ENCODE data around the gene CDK19.
"Not testable (repeated sequence)": the region's sequence is repeated elsewhere in the genome, so short reads cannot be mapped to it uniquely, and the experiment has no call there.

The CDK19 gene

GRCh38 chr6:110760098-110760497 lies 55.2 kb downstream of the CDK19 start:
- DNase-seq; H3K27ac Mint-ChIP-seq; H3K9me3 Mint-ChIP-seq; H3K27me3 Mint-ChIP-seq; ATAC-seq (replicated peaks); H3K4me3 Mint-ChIP-seq: not testable (repeated sequence)
- H3K4me1 Mint-ChIP-seq, result peaks cover 13 to 14% of the 10 kb centered on the region in 2 donors
- H3K36me3 Mint-ChIP-seq, result peaks cover 3 to 15% of the 10 kb centered on the region in 2 donors

GRCh38 chr6:110757926-110758325 lies 57.3 kb downstream of the CDK19 start:
- Mint-ChIP-seq H3K4me1 (peaks cover 13 to 14% of the 10 kb centered on the region in 2 donors), H3K9me3 (no peaks in the 10 kb centered on the region), H3K27me3 (no peaks in the 10 kb centered on the region), H3K36me3 (peaks cover 0 to 6% of the 10 kb centered on the region in 2 donors), H3K27ac (no peak overlapping the region), H3K4me3 (no peak overlapping the region)
- no peak for ATAC-seq (replicated peaks)
- DNase-seq, result no peak

- peaks cover 12 to 13% of the 10 kb centered on the region in 2 donors for H3K4me1 Mint-ChIP-seq
- no peaks in the 10 kb centered on the region for H3K27me3 Mint-ChIP-seq
- ATAC-seq (replicated peaks), result no peak
- no peak overlapping the region for H3K27ac Mint-ChIP-seq
- H3K4me3 Mint-ChIP-seq, result no peak overlapping the region
- DNase-seq, result no peak
- no peaks in the 10 kb centered on the region for H3K9me3 Mint-ChIP-seq
- peaks cover 0 to 11% of the 10 kb centered on the region in 2 donors for H3K36me3 Mint-ChIP-seq
Measured at GRCh38 chr6:110756817-110757216, 58.5 kb downstream of the CDK19 start.

- no peak overlapping the region for H3K27ac Mint-ChIP-seq
- DNase-seq, result no peak
- H3K9me3 Mint-ChIP-seq, result no peaks in the 10 kb centered on the region
- no peaks in the 10 kb centered on the region for H3K27me3 Mint-ChIP-seq
- ATAC-seq (replicated peaks), result no peak
- no peak overlapping the region for H3K4me3 Mint-ChIP-seq
- H3K4me1 Mint-ChIP-seq, result peaks cover 16 to 25% of the 10 kb centered on the region in 2 donors
- peaks cover 3 to 8% of the 10 kb centered on the region in 2 donors for H3K36me3 Mint-ChIP-seq
Measured at GRCh38 chr6:110755411-110755834, 59.8 kb downstream of the CDK19 start.

- not testable (repeated sequence) for H3K9me3 Mint-ChIP-seq; H3K36me3 Mint-ChIP-seq; H3K27ac Mint-ChIP-seq; ATAC-seq (replicated peaks); H3K27me3 Mint-ChIP-seq; H3K4me3 Mint-ChIP-seq; DNase-seq
- peaks cover 20 to 30% of the 10 kb centered on the region in 2 donors for H3K4me1 Mint-ChIP-seq
Measured at GRCh38 chr6:110753936-110754668, 61.2 kb downstream of the CDK19 start.

- H3K36me3 Mint-ChIP-seq, result peaks cover 3 to 5% of the 10 kb centered on the region in 2 donors
- H3K4me3 Mint-ChIP-seq, result no peak overlapping the region
- ATAC-seq (replicated peaks) (no peak), DNase-seq (no peak)
- H3K9me3 Mint-ChIP-seq, result no peaks in the 10 kb centered on the region
- H3K27ac Mint-ChIP-seq, result peak overlapping the region; percentile 44
- H3K4me1 Mint-ChIP-seq, result peaks cover 13 to 22% of the 10 kb centered on the region in 2 donors
- H3K27me3 Mint-ChIP-seq, result no peaks in the 10 kb centered on the region
Measured at GRCh38 chr6:110748453-110748852, 66.8 kb downstream of the CDK19 start.

GRCh38 chr6:110746680-110747079 lies 68.6 kb downstream of the CDK19 start:
- Mint-ChIP-seq H3K4me1 (peaks cover 13 to 17% of the 10 kb centered on the region in 2 donors), H3K27me3 (no peaks in the 10 kb centered on the region), H3K4me3 (no peak overlapping the region), H3K36me3 (peaks cover 17 to 18% of the 10 kb centered on the region in 2 donors), H3K27ac (no peak overlapping the region), H3K9me3 (peaks cover 6% of the 10 kb centered on the region in 2 donors)
- ATAC-seq (replicated peaks) (no peak), DNase-seq (no peak)

GRCh38 chr6:110744991-110745390 lies 70.3 kb downstream of the CDK19 start:
- Mint-ChIP-seq H3K4me3 (no peak overlapping the region), H3K36me3 (peaks cover 29 to 33% of the 10 kb centered on the region in 2 donors), H3K27me3 (no peaks in the 10 kb centered on the region), H3K4me1 (peaks cover under 1 to 2% of the 10 kb centered on the region in 2 donors), H3K27ac (no peak overlapping the region), H3K9me3 (peaks cover 15 to 17% of the 10 kb centered on the region in 2 donors)
- DNase-seq (no peak), ATAC-seq (replicated peaks) (no peak)

- Mint-ChIP-seq H3K9me3 (peaks cover 15 to 17% of the 10 kb centered on the region in 2 donors), H3K36me3 (peaks cover 31 to 36% of the 10 kb centered on the region in 2 donors)
- H3K4me3 Mint-ChIP-seq; H3K27me3 Mint-ChIP-seq; ATAC-seq (replicated peaks); DNase-seq; H3K27ac Mint-ChIP-seq; H3K4me1 Mint-ChIP-seq: not testable (repeated sequence)
Measured at GRCh38 chr6:110742552-110742951, 72.7 kb downstream of the CDK19 start.

GRCh38 chr6:110741517-110741916 lies 73.8 kb downstream of the CDK19 start:
- peaks cover 31 to 36% of the 10 kb centered on the region in 2 donors for H3K36me3 Mint-ChIP-seq
- H3K27ac Mint-ChIP-seq, result no peak overlapping the region
- H3K9me3 Mint-ChIP-seq, result peaks cover 15 to 17% of the 10 kb centered on the region in 2 donors
- DNase-seq (no peak), ATAC-seq (replicated peaks) (no peak)
- no peaks in the 10 kb centered on the region for H3K27me3 Mint-ChIP-seq
- no peak overlapping the region for H3K4me3 Mint-ChIP-seq
- H3K4me1 Mint-ChIP-seq, result peaks cover 4 to 8% of the 10 kb centered on the region in 2 donors

- ATAC-seq (replicated peaks) (peak; percentile 78 to 87), DNase-seq (no peak)
- Mint-ChIP-seq H3K36me3 (peaks cover 33 to 45% of the 10 kb centered on the region in 2 donors), H3K4me1 (peaks cover 4 to 8% of the 10 kb centered on the region in 2 donors), H3K27me3 (no peaks in the 10 kb centered on the region), H3K4me3 (no peak overlapping the region), H3K9me3 (peaks cover 15 to 18% of the 10 kb centered on the region in 2 donors), H3K27ac (no peak overlapping the region)
Measured at GRCh38 chr6:110738899-110739365, 76.3 kb downstream of the CDK19 start.

- Mint-ChIP-seq H3K4me1 (peaks cover 4 to 8% of the 10 kb centered on the region in 2 donors), H3K4me3 (no peak overlapping the region), H3K36me3 (peaks cover 17 to 25% of the 10 kb centered on the region in 2 donors), H3K27ac (no peak overlapping the region), H3K9me3 (peaks cover 2 to 5% of the 10 kb centered on the region in 2 donors), H3K27me3 (no peaks in the 10 kb centered on the region)
- no peak for DNase-seq
- no peak for ATAC-seq (replicated peaks)
Measured at GRCh38 chr6:110735666-110736065, 79.6 kb downstream of the CDK19 start.

- DNase-seq (no peak), ATAC-seq (replicated peaks) (no peak)
- H3K9me3 Mint-ChIP-seq, result peaks cover 0 to 1% of the 10 kb centered on the region in 2 donors
- no peak overlapping the region for H3K4me3 Mint-ChIP-seq
- H3K27ac Mint-ChIP-seq, result no peak overlapping the region
- H3K27me3 Mint-ChIP-seq, result no peaks in the 10 kb centered on the region
- peaks cover 10 to 22% of the 10 kb centered on the region in 2 donors for H3K36me3 Mint-ChIP-seq
- peaks cover 6 to 12% of the 10 kb centered on the region in 2 donors for H3K4me1 Mint-ChIP-seq
Measured at GRCh38 chr6:110731898-110732297, 83.4 kb downstream of the CDK19 start.

- DNase-seq (no peak), ATAC-seq (replicated peaks) (no peak)
- Mint-ChIP-seq H3K9me3 (peaks cover 0 to 1% of the 10 kb centered on the region in 2 donors), H3K4me1 (peaks cover 6 to 12% of the 10 kb centered on the region in 2 donors), H3K27me3 (no peaks in the 10 kb centered on the region), H3K4me3 (no peak overlapping the region), H3K27ac (no peak overlapping the region), H3K36me3 (peaks cover 10 to 22% of the 10 kb centered on the region in 2 donors)
Measured at GRCh38 chr6:110731196-110731595, 84.1 kb downstream of the CDK19 start.

GRCh38 chr6:110728501-110728900 lies 86.8 kb downstream of the CDK19 start:
- H3K27ac Mint-ChIP-seq, result peak overlapping the region; percentile 52
- peak; percentile 74 to 81 for ATAC-seq (replicated peaks)

More at GRCh38 chr6:110728501-110728900, 86.8 kb downstream of the CDK19 start:
- Mint-ChIP-seq H3K27me3 (no peaks in the 10 kb centered on the region), H3K9me3 (no peaks in the 10 kb centered on the region), H3K4me3 (no peak overlapping the region), H3K4me1 (peaks cover 6 to 12% of the 10 kb centered on the region in 2 donors), H3K36me3 (peaks cover 8 to 13% of the 10 kb centered on the region in 2 donors)
- no peak for DNase-seq

Data from stimulated activated naive B cell treated with anti-CD40 and anti-IgM and Interleukin-4, amounts not matched to agents 10 μg/mL and 1 μg/mL and 100 μg/mL, for 72 hours (primary cell).